ENCODE results near the gene GRM3. TPM values are rescaled to one million over a fixed set of nuclear protein-coding genes. Genes with fewer than 3 reads are reported as not detected.

The GRM3 gene
- total and polyA plus RNA-seq, 2 of the 8 experiments (the other 6 are each of a cell fraction or from before 2014, with no cell fraction given) = 3.1 to 4.2 TPM

GRCh38 chr7:86818903-86819302, 175.2 kb downstream of the GRM3 start:
- WGBS, 2 experiments (ENCODE audit: extremely low coverage in 1 of 2, insufficient coverage in 1 of 2, insufficient read length in 1 of 2, insufficient replicate concordance in 2 of 2, low coverage in 1 of 2, low lambda C conversion rate in 2 of 2, missing lambda C conversion rate in 1 of 2) = 96% methylated on average over 2 of the region's 2 CpGs; no CpG with 5 or more reads in 1 of the 2 experiments
- Histone ChIP-seq H4K91ac (replicated peaks; ENCODE audit: insufficient read length, low read length) (no peak overlapping the region), H3K23ac (ENCODE audit: insufficient read length) (no peak overlapping the region), H2BK20ac (ENCODE audit: low read length) (no peak overlapping the region), H3K23me2 (ENCODE audit: low read depth, low read length) (no peaks in the 10 kb centered on the region), H4K20me1 (replicated peaks in 1 of 2; ENCODE audit: control insufficient read depth in 1 of 2, insufficient read depth in 2 of 2, low read length in 2 of 2) (no peaks in the 10 kb centered on the region), H2AFZ (ENCODE audit: low read length) (no peak overlapping the region), H2AK5ac (ENCODE audit: low read depth, low read length) (no peak overlapping the region), H3K4me2 (ENCODE audit: insufficient read depth in 1 of 2, low read depth in 2 of 2, low read length in 2 of 2) (no peak overlapping the region), H3K56ac (replicated peaks; ENCODE audit: insufficient read length, low read depth, low read length) (no peak overlapping the region), H3K79me2 (ENCODE audit: control insufficient read depth in 1 of 2, insufficient read depth in 2 of 2, low read length in 2 of 2) (no peaks in the 10 kb centered on the region), H3K9me3 (ENCODE audit: insufficient read depth in 2 of 2, low read depth in 1 of 2, low read length in 1 of 2) (no peaks in the 10 kb centered on the region), H3K14ac (ENCODE audit: insufficient read length) (no peak overlapping the region), H4K8ac (ENCODE audit: extremely low read depth, insufficient read depth, low read length) (no peak overlapping the region), H3K4ac (replicated peaks; ENCODE audit: insufficient read length, low read depth, low read length) (no peak overlapping the region), H2BK5ac (ENCODE audit: low read depth, low read length) (no peak overlapping the region), H3K36me3 (ENCODE audit: control insufficient read depth in 2 of 4, insufficient read depth in 4 of 4, low read length in 3 of 4) (no peaks in the 10 kb centered on the region), H2BK15ac (ENCODE audit: low read length) (no peak overlapping the region), H3K9ac (replicated peaks in 1 of 4; ENCODE audit: extremely low read depth in 1 of 4, low read depth in 3 of 4, low read length in 3 of 4) (no peak overlapping the region), H3K4me1 (replicated peaks in 1 of 4; ENCODE audit: control insufficient read depth in 3 of 4, insufficient read depth in 4 of 4, low read length in 3 of 4) (no peaks in the 10 kb centered on the region), H3K79me1 (ENCODE audit: low read depth, low read length) (no peaks in the 10 kb centered on the region), H2BK120ac (replicated peaks; ENCODE audit: low read depth, low read length) (no peak overlapping the region), H2BK12ac (ENCODE audit: low read depth, low read length) (no peak overlapping the region), H4K5ac (ENCODE audit: insufficient read length, low read depth, low read length) (no peak overlapping the region), H3K18ac (ENCODE audit: extremely low read depth, low read length) (no peak overlapping the region), H3K27me3 (replicated peaks in 1 of 4; ENCODE audit: control insufficient read depth in 3 of 4, extremely low read depth in 1 of 4, insufficient read depth in 3 of 4, low read length in 3 of 4) (no peaks in the 10 kb centered on the region), H3K4me3 (ENCODE audit: extremely low read depth in 1 of 4, insufficient read depth in 2 of 4, low read depth in 3 of 4, low read length in 4 of 4) (no peak overlapping the region), H3K27ac (ENCODE audit: low read depth, low read length) (no peak overlapping the region)
- ChIA-PET POLR2A (ENCODE audit: partially characterized antibody) (no interaction called here), CTCF (ENCODE audit: partially characterized antibody) (interaction anchor here (1.1 to 8.5 kb wide), 4 partner anchors 12 to 221 kb away, joined by 3 to 100 read pairs (median 3); no protein-coding TSS in a partner anchor)
- FAIRE-seq (no peak), DNase-seq (ENCODE audit: low read depth in 1 of 2, low spot score in 2 of 2) (no peak)
- no peak for TF ChIP-seq CHD1 (IDR thresholded peaks at IDR 0.05; ENCODE audit: low read depth, low read length)

All from H1 (cell line).